HUES64 (cell line): ENCODE data around the gene PAX5.
"Not testable (repeated sequence)": the region's sequence is repeated elsewhere in the genome, so short reads cannot be mapped to it uniquely, and the experiment has no call there.

Source experiments
- H3K27ac ChIP-seq: 2 replicates; pipeline ENCODE4 v1.7.0; 2013; ENCODE audit warnings: low read depth, low read length, inconsistent platforms
- H3K27me3 ChIP-seq: 2 replicates; pipeline ENCODE4 v1.6.1; 2013; ENCODE audit warnings: mild to moderate bottlenecking, low read length; ENCODE audit not compliant: insufficient read depth
- H3K36me3 ChIP-seq: 2 replicates; pipeline ENCODE4 v1.6.1; 2013; ENCODE audit warnings: mild to moderate bottlenecking, low read length; ENCODE audit not compliant: insufficient read depth
- H3K4me1 ChIP-seq: 2 replicates; pipeline ENCODE4 v1.6.1; 2013; ENCODE audit warnings: mild to moderate bottlenecking, low read length, moderate library complexity; ENCODE audit not compliant: insufficient read depth
- H3K4me3 ChIP-seq: 2 replicates; pipeline ENCODE4 v1.5.1; 2013; ENCODE audit warnings: mild to moderate bottlenecking, low read length, moderate library complexity
- H3K9ac ChIP-seq: 2 replicates; pipeline ENCODE4 v1.6.1; 2013; ENCODE audit warnings: mild to moderate bottlenecking, low read depth, low read length
- H3K9me3 ChIP-seq: 2 replicates; pipeline ENCODE4 v1.6.1; 2013; ENCODE audit warnings: low read depth, low read length; ENCODE audit not compliant: insufficient read depth
- WGBS: fragments of 150-250, 120-280 bp; methylation state at CpG from one replicate; pipeline ENCODE4 v1.1.7; 2013; ENCODE audit warnings: missing lambda C conversion rate; 5-methylcytosine and 5-hydroxymethylcytosine counted together

Gene PAX5

GRCh38 chr9:36872641-36873040 is 161.4 kb downstream of the PAX5 start:
- no peaks in the 10 kb centered on the region for H3K36me3 ChIP-seq
- H3K9ac ChIP-seq, result no peak overlapping the region
- 77% methylated on average over 3 of the region's 3 CpGs for WGBS
- no peak overlapping the region for H3K4me3 ChIP-seq
- H3K9me3 ChIP-seq, result no peaks in the 10 kb centered on the region; the same call in 1 of the 2 replicates
- H3K27ac ChIP-seq, result no peak overlapping the region
- H3K4me1 ChIP-seq, result no peaks in the 10 kb centered on the region
- H3K27me3 ChIP-seq, result no peaks in the 10 kb centered on the region; the same call in 1 of the 2 replicates

GRCh38 chr9:36871606-36872005 is 162.5 kb downstream of the PAX5 start:
- Histone ChIP-seq H3K27ac (no peak overlapping the region), H3K36me3 (no peaks in the 10 kb centered on the region), H3K4me1 (no peaks in the 10 kb centered on the region), H3K4me3 (no peak overlapping the region), H3K9ac (no peak overlapping the region), H3K9me3 (no peaks in the 10 kb centered on the region; the same call in 1 of the 2 replicates), H3K27me3 (peaks cover 1% of the 10 kb centered on the region; the same call in 1 of the 2 replicates)
- WGBS, result 93% methylated on average over 2 of the region's 2 CpGs

GRCh38 chr9:36870960-36871359 is 163.1 kb downstream of the PAX5 start:
- no peak overlapping the region for H3K9ac ChIP-seq
- H3K9me3 ChIP-seq, result no peaks in the 10 kb centered on the region; the same call in 1 of the 2 replicates
- no peak overlapping the region for H3K27ac ChIP-seq
- no peaks in the 10 kb centered on the region for H3K36me3 ChIP-seq
- H3K27me3 ChIP-seq, result peaks cover 7% of the 10 kb centered on the region
- no peaks in the 10 kb centered on the region for H3K4me1 ChIP-seq
- H3K4me3 ChIP-seq, result no peak overlapping the region
- 68% methylated on average over 7 of the region's 7 CpGs for whole genome bisulfite sequencing

- peaks cover 21% of the 10 kb centered on the region for H3K27me3 ChIP-seq
- H3K36me3 ChIP-seq, H3K9ac ChIP-seq, H3K9me3 ChIP-seq, H3K4me1 ChIP-seq, H3K27ac ChIP-seq, H3K4me3 ChIP-seq: not testable (repeated sequence)
- 97% methylated on average over 1 of the region's 1 CpG for WGBS
Observed at GRCh38 chr9:36869605-36870004, 164.5 kb downstream of the PAX5 start.

- no peak overlapping the region for H3K9ac ChIP-seq
- H3K27ac ChIP-seq, result no peak overlapping the region
- peaks cover 6% of the 10 kb centered on the region for H3K4me1 ChIP-seq
- peaks cover 29% of the 10 kb centered on the region for H3K27me3 ChIP-seq
- H3K36me3 ChIP-seq, result no peaks in the 10 kb centered on the region
- no peaks in the 10 kb centered on the region for H3K9me3 ChIP-seq
- H3K4me3 ChIP-seq, result no peak overlapping the region
- WGBS, result 80% methylated on average over 11 of the region's 11 CpGs
Observed at GRCh38 chr9:36868586-36869282, 165.3 kb downstream of the PAX5 start.

GRCh38 chr9:36867672-36868471 is 166.2 kb downstream of the PAX5 start:
- no peaks in the 10 kb centered on the region for H3K36me3 ChIP-seq
- peaks cover 38% of the 10 kb centered on the region for H3K27me3 ChIP-seq
- H3K9me3 ChIP-seq, result no peaks in the 10 kb centered on the region
- H3K27ac ChIP-seq, result no peak overlapping the region
- H3K9ac ChIP-seq, result no peak overlapping the region
- WGBS, result 83% methylated on average over 22 of the region's 22 CpGs
- peaks cover 6% of the 10 kb centered on the region for H3K4me1 ChIP-seq
- H3K4me3 ChIP-seq, result no peak overlapping the region

- no peaks in the 10 kb centered on the region for H3K9me3 ChIP-seq
- peaks cover 6% of the 10 kb centered on the region for H3K4me1 ChIP-seq
- 91% methylated on average over 8 of the region's 8 CpGs for WGBS
- no peak overlapping the region for H3K9ac ChIP-seq
- peaks cover 44% of the 10 kb centered on the region for H3K27me3 ChIP-seq
- no peak overlapping the region for H3K27ac ChIP-seq
- H3K4me3 ChIP-seq, result no peak overlapping the region
- H3K36me3 ChIP-seq, result no peaks in the 10 kb centered on the region
Observed at GRCh38 chr9:36867241-36867640, 166.8 kb downstream of the PAX5 start.

GRCh38 chr9:36866840-36867239 is 167.2 kb downstream of the PAX5 start:
- WGBS, result 74% methylated on average over 7 of the region's 7 CpGs
- Histone ChIP-seq H3K27ac (no peak overlapping the region), H3K9me3 (no peaks in the 10 kb centered on the region), H3K27me3 (peaks cover 47% of the 10 kb centered on the region), H3K4me3 (no peak overlapping the region), H3K4me1 (peaks cover 6% of the 10 kb centered on the region), H3K36me3 (no peaks in the 10 kb centered on the region), H3K9ac (no peak overlapping the region)

- Histone ChIP-seq H3K4me3 (no peak overlapping the region), H3K36me3 (no peaks in the 10 kb centered on the region), H3K27me3 (peaks cover 49% of the 10 kb centered on the region), H3K27ac (no peak overlapping the region), H3K9ac (no peak overlapping the region), H3K4me1 (peaks cover 6% of the 10 kb centered on the region), H3K9me3 (no peaks in the 10 kb centered on the region)
- WGBS, result 93% methylated on average over 20 of the region's 20 CpGs
Observed at GRCh38 chr9:36865731-36866635, 168.1 kb downstream of the PAX5 start.

GRCh38 chr9:36864491-36865410 is 169.3 kb downstream of the PAX5 start:
- H3K9me3 ChIP-seq, result no peaks in the 10 kb centered on the region
- peaks cover 6% of the 10 kb centered on the region for H3K4me1 ChIP-seq
- H3K4me3 ChIP-seq, result no peak overlapping the region
- no peak overlapping the region for H3K9ac ChIP-seq
- peaks cover 49% of the 10 kb centered on the region for H3K27me3 ChIP-seq
- H3K36me3 ChIP-seq, result no peaks in the 10 kb centered on the region
- no peak overlapping the region for H3K27ac ChIP-seq
- 22% methylated on average over 29 of the region's 31 CpGs for WGBS
